IMR-90 (cell line): ENCODE measurements around the gene PPM1J.

Experiments
- BHLHE40 ChIP-seq: fragments of 150-350 bp; IDR thresholded peaks from 2 replicates; pipeline ENCODE4 v1.6.1; 2016; ENCODE audit warnings: mild to moderate bottlenecking, low read depth, low read length
- CEBPB ChIP-seq: IDR thresholded peaks from 2 replicates; pipeline ENCODE4 v1.6.1; 2012; ENCODE audit warnings: low read depth, low read length, improper control_type of control experiment
- MAFK ChIP-seq: IDR thresholded peaks from 2 replicates; pipeline ENCODE4 v1.6.1; 2012; ENCODE audit warnings: low read depth, low read length, improper control_type of control experiment
- MXI1 ChIP-seq: IDR thresholded peaks from 2 replicates; pipeline ENCODE4 v1.6.1; 2012; ENCODE audit warnings: low read depth, mild to moderate bottlenecking, low read length, moderate library complexity, borderline replicate concordance
- POLR2A ChIP-seq: IDR thresholded peaks from 2 replicates; pipeline ENCODE4 v1.6.1; 2012; ENCODE audit warnings: mild to moderate bottlenecking, low read depth, low read length
- RAD21 ChIP-seq: IDR thresholded peaks from 2 replicates; pipeline ENCODE4 v1.6.1; 2012; ENCODE audit warnings: low read length, improper control_type of control experiment
- SMC3 ChIP-seq: fragments of 150-350 bp; IDR thresholded peaks from 2 replicates; pipeline ENCODE4 v1.6.1; 2016; ENCODE audit warnings: low read depth, mild to moderate bottlenecking, antibody characterized with exemption, low read length, moderate library complexity
- TF ChIP-seq, protein P1 (sequence below): conservative IDR thresholded peaks from 2 replicates; pipeline ENCODE4 v1.5.1; 2012; ENCODE audit warnings: mild to moderate bottlenecking, low read depth, low read length, improper control_type of control experiment

DNA sequence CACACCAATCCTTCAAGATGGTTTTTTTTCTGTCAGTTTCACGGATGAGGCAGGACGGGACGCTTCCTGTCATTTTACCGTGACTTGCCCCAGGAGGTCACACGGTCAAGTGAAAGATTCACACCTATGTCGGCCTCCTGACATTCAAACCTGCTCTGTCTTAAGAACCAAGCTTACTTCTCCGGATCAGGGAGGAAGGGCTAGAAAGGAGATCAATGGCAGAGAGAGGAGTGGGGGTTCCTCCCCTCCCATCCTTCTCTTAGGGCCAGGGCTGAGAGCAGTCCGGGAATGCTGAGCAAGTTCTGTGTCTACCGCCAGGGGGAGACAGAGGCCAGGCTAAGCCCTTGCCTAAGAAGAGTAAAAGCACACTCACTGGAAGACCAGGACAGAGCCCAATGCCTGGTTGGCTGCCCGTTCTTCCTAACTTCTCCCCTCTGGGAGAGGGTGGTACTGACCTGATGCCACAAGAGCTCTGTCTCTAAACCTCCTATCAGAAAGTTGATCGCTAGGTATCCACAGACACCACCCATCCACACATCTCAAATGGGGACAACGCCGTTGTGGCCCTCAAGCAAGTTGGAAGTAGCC lies 1.1 kb upstream of the PPM1J start:
- TF ChIP-seq, protein P1, sequence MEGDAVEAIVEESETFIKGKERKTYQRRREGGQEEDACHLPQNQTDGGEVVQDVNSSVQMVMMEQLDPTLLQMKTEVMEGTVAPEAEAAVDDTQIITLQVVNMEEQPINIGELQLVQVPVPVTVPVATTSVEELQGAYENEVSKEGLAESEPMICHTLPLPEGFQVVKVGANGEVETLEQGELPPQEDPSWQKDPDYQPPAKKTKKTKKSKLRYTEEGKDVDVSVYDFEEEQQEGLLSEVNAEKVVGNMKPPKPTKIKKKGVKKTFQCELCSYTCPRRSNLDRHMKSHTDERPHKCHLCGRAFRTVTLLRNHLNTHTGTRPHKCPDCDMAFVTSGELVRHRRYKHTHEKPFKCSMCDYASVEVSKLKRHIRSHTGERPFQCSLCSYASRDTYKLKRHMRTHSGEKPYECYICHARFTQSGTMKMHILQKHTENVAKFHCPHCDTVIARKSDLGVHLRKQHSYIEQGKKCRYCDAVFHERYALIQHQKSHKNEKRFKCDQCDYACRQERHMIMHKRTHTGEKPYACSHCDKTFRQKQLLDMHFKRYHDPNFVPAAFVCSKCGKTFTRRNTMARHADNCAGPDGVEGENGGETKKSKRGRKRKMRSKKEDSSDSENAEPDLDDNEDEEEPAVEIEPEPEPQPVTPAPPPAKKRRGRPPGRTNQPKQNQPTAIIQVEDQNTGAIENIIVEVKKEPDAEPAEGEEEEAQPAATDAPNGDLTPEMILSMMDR: peak; percentile 99
- TF ChIP-seq POLR2A: peak; percentile 74
- TF ChIP-seq RAD21: peak; percentile 99
- TF ChIP-seq BHLHE40: no peak
- no peak for TF ChIP-seq MXI1
- peak; percentile 52; the same call in 1 of the 2 replicates for TF ChIP-seq MAFK
- no peak for TF ChIP-seq CEBPB
- TF ChIP-seq SMC3: peak; percentile 99
